IPS DF 19.7 (cell line): ENCODE measurements around the gene AVPR1A.

Source experiments
- DNase-seq: peaks from one replicate; pipeline ENCODE4 v3.0.0-alpha.2; 2013; ENCODE audit warnings: low read depth, low spot score

AVPR1A gene

DNA sequence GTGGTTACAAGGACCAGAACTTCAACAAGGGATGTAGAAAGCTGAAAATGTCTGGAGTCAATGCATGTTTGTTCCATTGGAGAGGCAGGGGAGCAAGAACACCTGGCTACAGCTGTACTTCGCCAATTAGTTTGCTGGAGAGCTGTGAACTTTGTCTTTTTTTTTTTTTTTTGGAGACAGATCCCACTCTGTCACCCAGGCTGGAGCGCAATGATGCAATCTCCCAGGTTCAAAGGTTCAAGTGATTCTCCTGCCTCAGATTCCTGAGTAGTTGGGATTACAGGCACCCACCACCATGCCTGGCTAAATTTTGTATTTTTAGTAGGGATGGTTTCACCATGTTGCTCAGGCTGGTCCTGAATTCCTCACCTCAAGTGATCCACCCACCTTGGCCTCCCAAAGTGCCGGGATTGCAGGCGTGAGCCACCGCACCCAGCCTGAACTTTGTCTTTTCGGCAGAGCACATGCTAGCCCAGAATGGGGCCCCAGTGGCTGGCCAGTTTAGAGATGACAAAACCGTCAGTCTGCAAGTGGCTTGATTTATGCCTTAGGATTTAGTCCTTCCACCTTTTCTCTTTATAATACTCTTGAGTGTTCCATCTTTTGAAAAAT, 55.5 kb downstream of the AVPR1A start:
- DNase-seq, result no peak

DNA sequence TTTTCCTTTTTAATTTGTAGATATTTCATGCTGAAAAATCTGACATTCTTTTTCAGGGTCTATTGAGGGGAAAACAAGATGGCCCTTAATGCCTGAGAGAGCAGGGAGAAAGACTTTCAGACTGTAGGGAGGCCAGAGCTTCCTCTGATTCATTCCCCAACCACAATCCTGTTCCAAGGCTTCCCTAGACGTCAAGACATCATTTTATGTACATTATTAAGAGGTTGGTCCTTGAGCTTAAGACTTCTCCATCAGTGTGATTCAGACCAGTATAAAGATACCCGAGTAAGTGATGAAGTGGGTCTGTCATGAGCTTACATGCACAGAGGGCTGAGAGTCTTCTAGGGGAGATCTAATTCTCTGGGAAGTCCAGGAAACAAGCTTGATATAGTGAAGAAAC, 57.3 kb downstream of the AVPR1A start:
- DNase-seq, result no peak

DNA sequence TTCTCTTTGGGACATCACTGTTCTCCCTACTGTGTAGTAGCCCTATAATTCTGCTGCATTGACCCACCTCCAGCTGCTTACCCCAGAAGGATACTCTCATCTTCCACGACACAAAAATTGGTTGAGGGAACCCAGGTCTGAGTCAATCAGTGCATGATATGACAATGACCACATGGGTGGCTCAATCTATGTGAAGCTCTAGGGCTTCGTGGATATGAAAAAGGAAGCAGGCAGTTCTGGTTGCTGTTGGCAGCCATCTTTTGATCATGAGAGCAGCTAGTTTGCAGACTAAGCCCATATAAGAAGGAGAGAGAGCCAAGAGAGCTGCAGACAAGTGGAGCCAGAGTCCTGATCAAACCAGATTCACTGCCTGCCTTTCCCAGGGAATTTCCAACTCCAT, 57.9 kb downstream of the AVPR1A start:
- no peak for DNase-seq
